Astrocyte of the cerebellum (primary cell): Measurements from ENCODE around the gene KCNG1.

Experiments used
- DNase-seq: peaks from one replicate; pipeline ENCODE4 v3.0.0-alpha.2; 2011; ENCODE audit warnings: low read depth
- H3K4me3 ChIP-seq: 2 replicates; pipeline ENCODE4 v1.5.1; 2011; ENCODE audit warnings: mild to moderate bottlenecking, low read depth, low read length, moderate library complexity
- CTCF ChIP-seq: IDR thresholded peaks from 2 replicates; pipeline ENCODE4 v1.5.1; 2012; ENCODE audit warnings: low read length, low read depth, moderate library complexity, mild to moderate bottlenecking; ENCODE audit errors: missing control alignments
- in situ Hi-C: cut with HindIII; loops from 2 replicates; pipeline ENCODE4 v1.10.0; 2017; ENCODE audit warnings: low sequenced_read_pairs

KCNG1 gene

GRCh38 chr20:51009303-51010042 lies 13.4 kb downstream of the KCNG1 start:
- TF ChIP-seq CTCF: no peak
- DNase-seq: no peak
- H3K4me3 ChIP-seq: no peak overlapping the region
- in situ Hi-C loops: loop anchor here (5.0 kb wide), 2 partner anchors 53 to 318 kb away; no protein-coding TSS in a partner anchor

- TF ChIP-seq CTCF: no peak
- no peak overlapping the region for H3K4me3 ChIP-seq
- in situ Hi-C loops: loop anchor here (5.0 kb wide), 2 partner anchors 54 to 319 kb away; no protein-coding TSS in a partner anchor
These were observed 14.2 kb downstream of the KCNG1 start for GRCh38 chr20:51008718-51009117.

GRCh38 chr20:51005214-51005613 lies 17.7 kb downstream of the KCNG1 start:
- no peak overlapping the region for H3K4me3 ChIP-seq
- in situ Hi-C loops: loop anchor here (5.0 kb wide), 2 partner anchors 57 to 322 kb away; no protein-coding TSS in a partner anchor
- no peak for TF ChIP-seq CTCF
- no peak for DNase-seq

More at GRCh38 chr20:51008718-51009117, 14.2 kb downstream of the KCNG1 start:
- DNase-seq: no peak

GRCh38 chr20:51004781-51005180 lies 18.1 kb downstream of the KCNG1 start:
- TF ChIP-seq CTCF: no peak
- in situ Hi-C loops: loop anchor here (5.0 kb wide), 2 partner anchors 58 to 323 kb away; no protein-coding TSS in a partner anchor
- H3K4me3 ChIP-seq: no peak overlapping the region
- DNase-seq: no peak

- no peak overlapping the region for H3K4me3 ChIP-seq
- no peak for DNase-seq
- TF ChIP-seq CTCF: no peak
- in situ Hi-C loops: no loop called here
These were observed 18.6 kb downstream of the KCNG1 start for GRCh38 chr20:51004305-51004727.

GRCh38 chr20:51003753-51004152 lies 19.2 kb downstream of the KCNG1 start:
- DNase-seq: no peak
- no peak for TF ChIP-seq CTCF
- H3K4me3 ChIP-seq: no peak overlapping the region
- in situ Hi-C loops: no loop called here
